Measurements from ENCODE around the gene DACT2.

Gene DACT2

GRCh38 chr6:168342636-168343035 is 23.1 kb upstream of the DACT2 start:
- no peak overlapping the region for H2AFZ ChIP-seq
- no peak overlapping the region for H3K9ac ChIP-seq

DNA sequence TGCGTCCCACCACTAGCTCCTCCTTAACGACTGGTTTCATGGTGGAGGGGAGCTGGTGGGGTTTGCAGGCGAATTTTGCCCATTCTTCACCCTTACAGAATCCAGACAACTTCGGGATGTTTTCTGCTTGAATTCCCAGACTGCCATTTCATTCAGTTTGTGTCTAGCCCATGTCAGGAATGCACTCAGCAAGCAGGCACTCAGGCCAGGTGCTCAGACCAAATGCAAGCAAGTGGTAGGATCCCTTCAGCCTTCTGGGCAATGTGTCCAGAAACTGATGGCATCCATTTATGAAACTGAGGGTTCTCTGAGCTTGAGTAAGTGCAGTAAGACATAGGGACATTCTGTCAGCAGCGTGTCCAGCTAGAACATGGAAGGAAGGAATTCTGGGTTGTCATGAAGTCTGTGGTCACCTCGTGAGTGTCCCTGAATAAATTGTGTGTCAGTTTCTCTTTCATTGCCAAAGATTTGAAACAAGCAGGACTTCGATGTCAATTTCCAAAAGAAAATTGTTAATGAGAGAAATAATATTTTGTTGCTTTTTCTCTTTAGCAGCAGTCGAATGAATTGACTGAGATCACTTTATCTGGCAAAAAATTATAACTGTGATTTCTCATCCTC is 21.8 kb upstream of the DACT2 start:
- Histone ChIP-seq H3K9ac (no peak overlapping the region), H3K4me1 (no peaks in the 10 kb centered on the region), H3K27ac (no peak overlapping the region), H3K79me2 (no peaks in the 10 kb centered on the region), H3K4me2 (ENCODE audit: low read length) (no peak overlapping the region), H3K36me3 (ENCODE audit: control insufficient read depth, insufficient read depth, low read length) (no peaks in the 10 kb centered on the region), H3K9me3 (ENCODE audit: control insufficient read depth, low read length) (no peaks in the 10 kb centered on the region), H3K27me3 (ENCODE audit: control insufficient read depth, insufficient read depth, low read length) (no peaks in the 10 kb centered on the region), H2AFZ (no peak overlapping the region), H3K4me3 (ENCODE audit: low read depth, low read length) (no peak overlapping the region)
- TF ChIP-seq, protein P1, sequence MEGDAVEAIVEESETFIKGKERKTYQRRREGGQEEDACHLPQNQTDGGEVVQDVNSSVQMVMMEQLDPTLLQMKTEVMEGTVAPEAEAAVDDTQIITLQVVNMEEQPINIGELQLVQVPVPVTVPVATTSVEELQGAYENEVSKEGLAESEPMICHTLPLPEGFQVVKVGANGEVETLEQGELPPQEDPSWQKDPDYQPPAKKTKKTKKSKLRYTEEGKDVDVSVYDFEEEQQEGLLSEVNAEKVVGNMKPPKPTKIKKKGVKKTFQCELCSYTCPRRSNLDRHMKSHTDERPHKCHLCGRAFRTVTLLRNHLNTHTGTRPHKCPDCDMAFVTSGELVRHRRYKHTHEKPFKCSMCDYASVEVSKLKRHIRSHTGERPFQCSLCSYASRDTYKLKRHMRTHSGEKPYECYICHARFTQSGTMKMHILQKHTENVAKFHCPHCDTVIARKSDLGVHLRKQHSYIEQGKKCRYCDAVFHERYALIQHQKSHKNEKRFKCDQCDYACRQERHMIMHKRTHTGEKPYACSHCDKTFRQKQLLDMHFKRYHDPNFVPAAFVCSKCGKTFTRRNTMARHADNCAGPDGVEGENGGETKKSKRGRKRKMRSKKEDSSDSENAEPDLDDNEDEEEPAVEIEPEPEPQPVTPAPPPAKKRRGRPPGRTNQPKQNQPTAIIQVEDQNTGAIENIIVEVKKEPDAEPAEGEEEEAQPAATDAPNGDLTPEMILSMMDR (IDR thresholded peaks at IDR 0.05), result no peak

More at GRCh38 chr6:168342636-168343035, 23.1 kb upstream of the DACT2 start:
- H3K36me3 ChIP-seq (ENCODE audit: control insufficient read depth, insufficient read depth, low read length), result no peaks in the 10 kb centered on the region
- no peaks in the 10 kb centered on the region for H3K27me3 ChIP-seq (ENCODE audit: control insufficient read depth, insufficient read depth, low read length)
- no peaks in the 10 kb centered on the region for H3K4me1 ChIP-seq
- H3K27ac ChIP-seq, result no peak overlapping the region
- H3K79me2 ChIP-seq, result no peaks in the 10 kb centered on the region
- H3K9me3 ChIP-seq (ENCODE audit: control insufficient read depth, low read length), result no peaks in the 10 kb centered on the region
- TF ChIP-seq, protein P1 (IDR thresholded peaks at IDR 0.05), result no peak
- H3K4me2 ChIP-seq (ENCODE audit: low read length), result no peak overlapping the region
- no peak overlapping the region for H3K4me3 ChIP-seq (ENCODE audit: low read depth, low read length)

- H3K9ac ChIP-seq, result no peak overlapping the region
- H3K27ac ChIP-seq, result no peak overlapping the region
- no peaks in the 10 kb centered on the region for H3K4me1 ChIP-seq
- no peak overlapping the region for H2AFZ ChIP-seq
- H3K4me3 ChIP-seq (ENCODE audit: low read depth, low read length), result no peak overlapping the region
- H3K9me3 ChIP-seq (ENCODE audit: control insufficient read depth, low read length), result no peaks in the 10 kb centered on the region
- no peak overlapping the region for H3K4me2 ChIP-seq (ENCODE audit: low read length)
- TF ChIP-seq, protein P1 (IDR thresholded peaks at IDR 0.05), result no peak
- no peaks in the 10 kb centered on the region for H3K36me3 ChIP-seq (ENCODE audit: control insufficient read depth, insufficient read depth, low read length)
- H3K79me2 ChIP-seq, result no peaks in the 10 kb centered on the region
- no peaks in the 10 kb centered on the region for H3K27me3 ChIP-seq (ENCODE audit: control insufficient read depth, insufficient read depth, low read length)
These were observed 21.2 kb upstream of the DACT2 start for GRCh38 chr6:168340819-168341218.

GRCh38 chr6:168338777-168339176 is 19.2 kb upstream of the DACT2 start:
- H3K27me3 ChIP-seq (ENCODE audit: control insufficient read depth, insufficient read depth, low read length), result no peaks in the 10 kb centered on the region
- H3K36me3 ChIP-seq (ENCODE audit: control insufficient read depth, insufficient read depth, low read length), result no peaks in the 10 kb centered on the region
- H2AFZ ChIP-seq, result no peak overlapping the region
- H3K4me3 ChIP-seq (ENCODE audit: low read depth, low read length), result no peak overlapping the region
- H3K79me2 ChIP-seq, result no peaks in the 10 kb centered on the region
- TF ChIP-seq, protein P1 (IDR thresholded peaks at IDR 0.05), result no peak
- H3K9me3 ChIP-seq (ENCODE audit: control insufficient read depth, low read length), result no peaks in the 10 kb centered on the region
- no peak overlapping the region for H3K27ac ChIP-seq
- H3K4me2 ChIP-seq (ENCODE audit: low read length), result no peak overlapping the region
- no peaks in the 10 kb centered on the region for H3K4me1 ChIP-seq
- H3K9ac ChIP-seq, result no peak overlapping the region

DNA sequence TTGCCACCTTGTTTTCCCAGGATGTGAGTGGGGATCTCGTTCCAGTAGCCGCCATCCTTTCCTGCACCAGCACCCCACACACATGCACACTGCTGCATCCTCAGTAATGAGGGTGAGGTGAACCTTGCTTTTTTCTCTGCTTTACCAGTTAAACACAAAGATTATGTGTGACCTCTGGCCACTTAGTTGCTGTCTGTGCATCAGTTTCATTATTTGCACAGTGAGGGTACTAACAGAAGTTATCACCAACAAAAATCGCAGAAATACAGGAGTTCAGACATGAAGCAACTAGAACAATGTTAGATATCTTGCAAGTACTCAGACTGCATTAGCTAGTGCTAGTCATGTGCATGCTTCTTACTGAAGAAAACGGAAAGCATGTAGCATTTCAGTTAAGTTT is 17.4 kb upstream of the DACT2 start:
- Histone ChIP-seq H3K9ac (no peak overlapping the region), H3K27me3 (ENCODE audit: control insufficient read depth, insufficient read depth, low read length) (no peaks in the 10 kb centered on the region), H3K9me3 (ENCODE audit: control insufficient read depth, low read length) (no peaks in the 10 kb centered on the region), H3K36me3 (ENCODE audit: control insufficient read depth, insufficient read depth, low read length) (no peaks in the 10 kb centered on the region), H3K4me3 (ENCODE audit: low read depth, low read length) (no peak overlapping the region), H3K4me1 (no peaks in the 10 kb centered on the region), H3K4me2 (ENCODE audit: low read length) (no peak overlapping the region), H3K27ac (no peak overlapping the region), H3K79me2 (no peaks in the 10 kb centered on the region), H2AFZ (no peak overlapping the region)
- TF ChIP-seq, protein P1 (IDR thresholded peaks at IDR 0.05), result no peak

Data from parathyroid adenoma (tissue), 2 donors.